ENCODE measurements around the gene MYO5C.

The MYO5C gene

DNA sequence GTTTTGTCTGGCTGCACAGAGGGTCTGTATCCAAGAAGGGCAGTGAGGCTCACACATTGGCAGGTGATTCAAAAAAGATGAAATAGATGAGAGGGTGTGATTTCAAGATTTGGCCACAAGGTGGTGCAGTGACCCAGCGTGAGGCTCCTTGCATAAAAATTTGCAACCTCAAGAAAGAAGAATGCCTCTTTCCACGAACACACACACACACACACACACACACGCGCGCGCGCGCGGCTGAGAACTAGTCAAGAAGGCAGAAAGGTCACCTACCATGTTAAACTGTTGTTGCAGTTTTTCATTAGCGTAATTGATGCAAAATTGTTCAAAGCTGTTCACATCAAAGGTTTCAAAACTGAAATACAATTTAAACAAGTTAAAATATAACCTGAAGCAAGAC is 39.2 kb downstream of the MYO5C start:
- no peaks in the 10 kb centered on the region for H3K27me3 ChIP-seq
- peaks cover 0 to 3% of the 10 kb centered on the region in 2 experiments for H3K4me1 ChIP-seq (ENCODE audit: control insufficient read depth in 1 of 2, insufficient read depth in 1 of 2, low read depth in 1 of 2, low read length in 1 of 2)
- no peaks in the 10 kb centered on the region for H3K36me3 ChIP-seq
- peak; percentile 61 for TF ChIP-seq CTCF (IDR thresholded peaks at IDR 0.05)
- H3K4me3 ChIP-seq (ENCODE audit: low read depth in 1 of 2, low read length in 1 of 2): no peak overlapping the region
- no peak overlapping the region for H3K27ac ChIP-seq
- no peaks in the 10 kb centered on the region for H3K9me3 ChIP-seq

DNA sequence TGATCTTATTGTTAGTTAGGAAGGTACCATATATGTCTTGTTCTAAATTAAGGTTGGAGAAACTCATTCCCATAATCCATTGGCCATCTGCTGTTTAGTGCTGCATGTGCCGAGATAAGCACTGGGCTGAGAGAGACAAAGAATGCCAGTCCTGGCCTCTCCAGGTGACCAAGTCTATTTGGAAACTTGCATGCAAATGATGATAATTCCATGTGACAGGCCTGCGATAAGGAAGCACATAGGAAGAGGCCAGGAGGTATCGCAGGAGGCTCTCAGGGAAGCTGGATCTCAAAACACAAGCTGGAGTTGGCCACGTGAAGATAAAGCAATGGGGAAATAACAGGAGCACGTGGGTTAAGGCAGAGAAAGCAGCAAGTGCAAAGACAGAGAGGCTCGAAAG is 39.7 kb downstream of the MYO5C start:
- no peaks in the 10 kb centered on the region for H3K27me3 ChIP-seq
- H3K4me1 ChIP-seq (ENCODE audit: control insufficient read depth in 1 of 2, insufficient read depth in 1 of 2, low read depth in 1 of 2, low read length in 1 of 2): peaks cover 0 to 3% of the 10 kb centered on the region in 2 experiments
- no peaks in the 10 kb centered on the region for H3K9me3 ChIP-seq
- no peaks in the 10 kb centered on the region for H3K36me3 ChIP-seq
- no peak overlapping the region for H3K4me3 ChIP-seq (ENCODE audit: low read depth in 1 of 2, low read length in 1 of 2)
- no peak for TF ChIP-seq CTCF (IDR thresholded peaks at IDR 0.05)
- H3K27ac ChIP-seq: no peak overlapping the region

- Histone ChIP-seq H3K36me3 (no peaks in the 10 kb centered on the region), H3K9me3 (no peaks in the 10 kb centered on the region), H3K4me1 (ENCODE audit: control insufficient read depth in 1 of 2, insufficient read depth in 1 of 2, low read depth in 1 of 2, low read length in 1 of 2) (peaks cover 0 to 3% of the 10 kb centered on the region in 2 experiments), H3K27ac (no peak overlapping the region), H3K27me3 (no peaks in the 10 kb centered on the region), H3K4me3 (ENCODE audit: low read depth in 1 of 2, low read length in 1 of 2) (no peak overlapping the region)
- no peak for TF ChIP-seq CTCF (IDR thresholded peaks at IDR 0.05)
Observed at GRCh38 chr15:52255008-52255407, 40.6 kb downstream of the MYO5C start.

DNA sequence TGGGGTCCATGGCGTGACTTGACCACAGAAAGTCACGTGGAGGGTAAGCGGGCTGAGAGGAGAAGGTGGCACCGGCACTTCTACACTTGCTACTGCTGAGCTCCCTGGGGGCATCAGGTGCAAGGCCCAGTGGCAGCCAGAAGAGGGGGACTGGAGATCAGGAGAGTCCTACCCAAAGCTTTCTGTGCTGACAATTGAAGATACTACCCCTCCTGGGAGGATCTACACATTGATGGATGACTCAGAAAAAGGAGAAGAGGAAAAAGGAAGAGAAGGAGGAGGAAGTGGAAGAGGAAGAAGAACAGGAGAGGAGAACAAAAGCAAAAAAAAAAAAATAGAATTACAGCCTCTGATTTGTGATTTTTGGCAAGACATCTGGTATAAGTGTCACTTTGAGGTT is 41.2 kb downstream of the MYO5C start:
- Histone ChIP-seq H3K4me3 (ENCODE audit: low read depth in 1 of 2, low read length in 1 of 2) (no peak overlapping the region), H3K36me3 (no peaks in the 10 kb centered on the region), H3K9me3 (no peaks in the 10 kb centered on the region), H3K27me3 (peaks cover 3% of the 10 kb centered on the region), H3K27ac (no peak overlapping the region), H3K4me1 (ENCODE audit: control insufficient read depth in 1 of 2, insufficient read depth in 1 of 2, low read depth in 1 of 2, low read length in 1 of 2) (peaks cover 0 to 3% of the 10 kb centered on the region in 2 experiments)
- TF ChIP-seq CTCF (IDR thresholded peaks at IDR 0.05): no peak

- H3K27ac ChIP-seq: no peak overlapping the region
- no peak overlapping the region for H3K4me3 ChIP-seq (ENCODE audit: low read depth in 1 of 2, low read length in 1 of 2)
- H3K36me3 ChIP-seq: no peaks in the 10 kb centered on the region
- TF ChIP-seq CTCF (IDR thresholded peaks at IDR 0.05): no peak
- peaks cover 2 to 3% of the 10 kb centered on the region in 2 experiments for H3K4me1 ChIP-seq (ENCODE audit: control insufficient read depth in 1 of 2, insufficient read depth in 1 of 2, low read depth in 1 of 2, low read length in 1 of 2)
- peaks cover 18% of the 10 kb centered on the region for H3K27me3 ChIP-seq
- no peaks in the 10 kb centered on the region for H3K9me3 ChIP-seq
Observed at GRCh38 chr15:52252781-52253180, 42.8 kb downstream of the MYO5C start.
